ENCODE results near the gene PITPNC1.
"Not testable (repeated sequence)": the region's sequence is repeated elsewhere in the genome, so short reads cannot be mapped to it uniquely, and the experiment has no call there.

DNA sequence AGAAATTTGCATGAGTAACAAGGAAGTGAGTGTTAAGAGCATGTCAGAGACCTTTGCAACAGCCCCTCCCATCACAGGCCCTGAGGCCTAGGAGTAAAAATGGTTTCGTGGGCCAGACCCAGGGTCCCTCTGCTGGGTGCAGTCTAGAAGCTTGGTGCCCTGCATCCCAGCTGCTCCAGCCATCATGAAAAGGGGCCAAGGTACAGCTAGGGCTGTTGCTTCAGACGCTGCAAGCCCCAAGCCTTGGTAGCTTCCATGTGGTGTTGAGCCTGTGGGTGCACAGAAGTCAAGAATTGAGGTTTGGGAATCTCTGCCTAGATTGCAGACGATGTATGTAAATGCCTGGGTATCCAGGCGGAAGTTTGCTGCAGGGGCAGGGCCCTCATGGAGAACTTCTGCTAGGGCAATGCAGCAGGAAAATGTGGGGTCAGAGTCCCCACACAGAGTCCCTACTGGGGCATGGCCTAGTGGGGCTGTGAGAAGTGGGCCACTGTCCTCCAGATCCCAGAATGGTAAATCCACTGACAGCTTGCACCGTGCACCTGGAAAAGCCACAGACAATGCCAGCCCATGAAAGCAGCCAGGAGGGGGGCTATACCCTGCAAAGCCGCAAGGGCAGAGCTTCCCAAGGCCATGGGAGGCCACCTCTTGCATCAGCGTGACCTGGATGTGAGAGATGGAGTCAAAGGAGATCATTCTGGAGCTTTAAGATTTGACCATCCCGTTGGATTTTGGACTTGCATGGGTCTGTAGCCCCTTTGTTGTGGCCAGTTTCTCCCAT, 45.5 kb upstream of the PITPNC1 start:
- TF ChIP-seq, protein P1, sequence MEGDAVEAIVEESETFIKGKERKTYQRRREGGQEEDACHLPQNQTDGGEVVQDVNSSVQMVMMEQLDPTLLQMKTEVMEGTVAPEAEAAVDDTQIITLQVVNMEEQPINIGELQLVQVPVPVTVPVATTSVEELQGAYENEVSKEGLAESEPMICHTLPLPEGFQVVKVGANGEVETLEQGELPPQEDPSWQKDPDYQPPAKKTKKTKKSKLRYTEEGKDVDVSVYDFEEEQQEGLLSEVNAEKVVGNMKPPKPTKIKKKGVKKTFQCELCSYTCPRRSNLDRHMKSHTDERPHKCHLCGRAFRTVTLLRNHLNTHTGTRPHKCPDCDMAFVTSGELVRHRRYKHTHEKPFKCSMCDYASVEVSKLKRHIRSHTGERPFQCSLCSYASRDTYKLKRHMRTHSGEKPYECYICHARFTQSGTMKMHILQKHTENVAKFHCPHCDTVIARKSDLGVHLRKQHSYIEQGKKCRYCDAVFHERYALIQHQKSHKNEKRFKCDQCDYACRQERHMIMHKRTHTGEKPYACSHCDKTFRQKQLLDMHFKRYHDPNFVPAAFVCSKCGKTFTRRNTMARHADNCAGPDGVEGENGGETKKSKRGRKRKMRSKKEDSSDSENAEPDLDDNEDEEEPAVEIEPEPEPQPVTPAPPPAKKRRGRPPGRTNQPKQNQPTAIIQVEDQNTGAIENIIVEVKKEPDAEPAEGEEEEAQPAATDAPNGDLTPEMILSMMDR (IDR thresholded peaks at IDR 0.05; ENCODE audit: low read length) = not testable (repeated sequence)
- not testable (repeated sequence) for TF ChIP-seq EZH2 (optimal IDR thresholded peaks at IDR 0.05; ENCODE audit: low read depth, low read length)
